ENCODE results near the gene CGRRF1.

DNA sequence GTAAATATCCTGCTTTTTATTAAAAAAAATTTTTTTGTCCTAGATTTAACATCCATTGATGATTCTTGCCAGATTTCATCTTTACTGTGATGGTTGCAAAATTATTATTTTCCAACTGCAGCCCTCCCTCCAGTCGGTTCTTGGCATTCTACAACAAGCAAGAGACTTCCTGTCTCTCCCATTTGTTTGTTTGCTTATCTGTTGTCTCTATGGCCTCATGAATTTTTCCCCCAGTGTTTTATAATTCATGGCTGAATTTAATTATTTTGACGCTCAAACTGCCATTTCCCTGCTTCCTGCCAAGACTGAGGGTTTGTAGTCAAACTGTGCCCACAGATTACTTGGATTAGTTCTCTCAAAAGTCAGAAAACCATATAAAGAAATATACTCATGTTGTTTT is 25.9 kb downstream of the CGRRF1 start:
- TF ChIP-seq POLR2A (IDR thresholded peaks at IDR 0.05) (no peak), EP300 (IDR thresholded peaks at IDR 0.05) (no peak)
- TF ChIP-seq, protein P1, sequence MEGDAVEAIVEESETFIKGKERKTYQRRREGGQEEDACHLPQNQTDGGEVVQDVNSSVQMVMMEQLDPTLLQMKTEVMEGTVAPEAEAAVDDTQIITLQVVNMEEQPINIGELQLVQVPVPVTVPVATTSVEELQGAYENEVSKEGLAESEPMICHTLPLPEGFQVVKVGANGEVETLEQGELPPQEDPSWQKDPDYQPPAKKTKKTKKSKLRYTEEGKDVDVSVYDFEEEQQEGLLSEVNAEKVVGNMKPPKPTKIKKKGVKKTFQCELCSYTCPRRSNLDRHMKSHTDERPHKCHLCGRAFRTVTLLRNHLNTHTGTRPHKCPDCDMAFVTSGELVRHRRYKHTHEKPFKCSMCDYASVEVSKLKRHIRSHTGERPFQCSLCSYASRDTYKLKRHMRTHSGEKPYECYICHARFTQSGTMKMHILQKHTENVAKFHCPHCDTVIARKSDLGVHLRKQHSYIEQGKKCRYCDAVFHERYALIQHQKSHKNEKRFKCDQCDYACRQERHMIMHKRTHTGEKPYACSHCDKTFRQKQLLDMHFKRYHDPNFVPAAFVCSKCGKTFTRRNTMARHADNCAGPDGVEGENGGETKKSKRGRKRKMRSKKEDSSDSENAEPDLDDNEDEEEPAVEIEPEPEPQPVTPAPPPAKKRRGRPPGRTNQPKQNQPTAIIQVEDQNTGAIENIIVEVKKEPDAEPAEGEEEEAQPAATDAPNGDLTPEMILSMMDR (IDR thresholded peaks at IDR 0.05): no peak
